ENCODE data around the gene AJUBA.
A peak's percentile ranks its signal among the peaks of the same experiment; 100 is the strongest.

The AJUBA gene

GRCh38 chr14:22995889-22996625 lies 13.7 kb upstream of the AJUBA start:
- H3K36me3 Mint-ChIP-seq = peaks cover 2% of the 10 kb centered on the region

DNA sequence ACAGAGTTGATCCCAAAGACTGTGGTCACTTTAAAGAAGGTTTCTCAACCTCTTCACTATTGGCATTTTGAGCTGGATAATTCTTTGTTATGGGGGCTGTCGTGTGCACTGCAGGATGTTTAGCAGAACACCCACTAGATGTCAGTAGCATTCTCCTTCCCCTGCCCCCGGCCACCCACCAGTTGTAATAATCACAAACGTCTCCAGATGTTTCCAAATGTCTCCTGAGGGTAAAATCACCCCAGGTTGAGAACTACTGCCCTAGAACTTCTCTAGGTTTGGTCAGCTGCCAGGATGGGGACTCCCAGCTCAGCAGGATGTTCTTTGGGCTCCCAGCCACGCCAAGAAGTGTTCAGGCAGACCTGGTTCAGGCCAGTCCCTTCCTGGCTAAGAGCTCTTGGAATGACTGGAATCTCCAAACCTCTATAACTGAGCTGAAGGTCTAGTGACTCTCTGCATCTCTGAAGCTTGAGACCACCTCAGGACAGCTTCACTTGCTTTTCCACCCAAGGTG lies 12.5 kb upstream of the AJUBA start:
- no peaks in the 10 kb centered on the region for H3K9me3 Mint-ChIP-seq (ENCODE audit: low read depth)
- no peaks in the 10 kb centered on the region for H3K4me1 Mint-ChIP-seq (ENCODE audit: low read depth)
- H3K27ac Mint-ChIP-seq = no peak overlapping the region
- H3K27me3 Mint-ChIP-seq = no peaks in the 10 kb centered on the region
- H3K4me3 Mint-ChIP-seq = no peak overlapping the region
- peaks cover 4% of the 10 kb centered on the region for H3K36me3 Mint-ChIP-seq

More at GRCh38 chr14:22995889-22996625, 13.7 kb upstream of the AJUBA start:
- no peaks in the 10 kb centered on the region for H3K9me3 Mint-ChIP-seq (ENCODE audit: low read depth)
- H3K4me1 Mint-ChIP-seq (ENCODE audit: low read depth) = no peaks in the 10 kb centered on the region
- H3K4me3 Mint-ChIP-seq = no peak overlapping the region
- no peaks in the 10 kb centered on the region for H3K27me3 Mint-ChIP-seq
- no peak overlapping the region for H3K27ac Mint-ChIP-seq

- no peaks in the 10 kb centered on the region for H3K4me1 Mint-ChIP-seq (ENCODE audit: low read depth)
- no peaks in the 10 kb centered on the region for H3K9me3 Mint-ChIP-seq (ENCODE audit: low read depth)
- H3K27ac Mint-ChIP-seq = no peak overlapping the region
- no peak overlapping the region for H3K4me3 Mint-ChIP-seq
- no peaks in the 10 kb centered on the region for H3K27me3 Mint-ChIP-seq
- peaks cover 4% of the 10 kb centered on the region for H3K36me3 Mint-ChIP-seq
Measured at GRCh38 chr14:22993517-22993916, 11.2 kb upstream of the AJUBA start.

- no peak overlapping the region for H3K27ac Mint-ChIP-seq
- H3K4me1 Mint-ChIP-seq (ENCODE audit: low read depth) = no peaks in the 10 kb centered on the region
- no peaks in the 10 kb centered on the region for H3K9me3 Mint-ChIP-seq (ENCODE audit: low read depth)
- no peak overlapping the region for H3K4me3 Mint-ChIP-seq
- H3K27me3 Mint-ChIP-seq = no peaks in the 10 kb centered on the region
- peaks cover 4% of the 10 kb centered on the region for H3K36me3 Mint-ChIP-seq
Measured at GRCh38 chr14:22991852-22992251, 9.5 kb upstream of the AJUBA start.

- Mint-ChIP-seq H3K27ac (no peak overlapping the region), H3K4me1 (ENCODE audit: low read depth) (no peaks in the 10 kb centered on the region), H3K36me3 (peaks cover 4% of the 10 kb centered on the region), H3K27me3 (no peaks in the 10 kb centered on the region), H3K9me3 (ENCODE audit: low read depth) (no peaks in the 10 kb centered on the region), H3K4me3 (no peak overlapping the region)
Measured at GRCh38 chr14:22987291-22987690, 4.9 kb upstream of the AJUBA start.

GRCh38 chr14:22986508-22987054 lies 4.2 kb upstream of the AJUBA start:
- Mint-ChIP-seq H3K4me1 (ENCODE audit: low read depth) (no peaks in the 10 kb centered on the region), H3K36me3 (peaks cover 4% of the 10 kb centered on the region), H3K27me3 (no peaks in the 10 kb centered on the region), H3K9me3 (ENCODE audit: low read depth) (no peaks in the 10 kb centered on the region), H3K4me3 (no peak overlapping the region), H3K27ac (no peak overlapping the region)

DNA sequence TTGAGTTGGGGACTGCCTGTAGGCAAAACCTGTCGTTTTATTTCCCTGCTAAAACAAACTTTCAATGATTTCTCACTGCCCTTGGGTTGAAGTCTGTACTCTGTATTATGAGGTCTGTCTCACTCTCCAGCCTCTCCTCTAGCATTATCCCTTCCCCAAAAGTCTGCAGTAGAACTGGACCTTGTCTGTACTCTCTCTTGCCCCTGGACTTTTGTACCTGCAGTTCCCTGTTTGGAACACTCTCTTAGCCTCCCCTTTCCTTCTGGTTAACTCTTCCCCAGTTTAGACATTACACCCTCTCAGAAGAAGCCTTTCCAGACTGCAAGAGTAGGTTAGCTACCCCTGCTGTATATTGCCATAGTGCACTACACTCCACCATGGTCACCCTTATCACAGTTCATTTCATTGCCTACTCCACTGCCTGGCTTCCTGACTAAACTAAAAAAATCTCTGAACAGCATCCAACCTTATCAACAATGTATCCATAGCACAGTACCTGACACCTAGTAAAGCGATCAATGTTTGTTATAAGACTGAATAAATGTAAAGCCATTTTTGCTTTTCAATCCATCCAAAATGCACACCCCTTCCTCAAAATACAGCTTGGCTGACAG lies 3.6 kb upstream of the AJUBA start:
- no peak overlapping the region for H3K4me3 Mint-ChIP-seq
- peaks cover 4% of the 10 kb centered on the region for H3K36me3 Mint-ChIP-seq
- H3K27ac Mint-ChIP-seq = no peak overlapping the region
- no peaks in the 10 kb centered on the region for H3K9me3 Mint-ChIP-seq (ENCODE audit: low read depth)
- H3K27me3 Mint-ChIP-seq = no peaks in the 10 kb centered on the region
- H3K4me1 Mint-ChIP-seq (ENCODE audit: low read depth) = no peaks in the 10 kb centered on the region

DNA sequence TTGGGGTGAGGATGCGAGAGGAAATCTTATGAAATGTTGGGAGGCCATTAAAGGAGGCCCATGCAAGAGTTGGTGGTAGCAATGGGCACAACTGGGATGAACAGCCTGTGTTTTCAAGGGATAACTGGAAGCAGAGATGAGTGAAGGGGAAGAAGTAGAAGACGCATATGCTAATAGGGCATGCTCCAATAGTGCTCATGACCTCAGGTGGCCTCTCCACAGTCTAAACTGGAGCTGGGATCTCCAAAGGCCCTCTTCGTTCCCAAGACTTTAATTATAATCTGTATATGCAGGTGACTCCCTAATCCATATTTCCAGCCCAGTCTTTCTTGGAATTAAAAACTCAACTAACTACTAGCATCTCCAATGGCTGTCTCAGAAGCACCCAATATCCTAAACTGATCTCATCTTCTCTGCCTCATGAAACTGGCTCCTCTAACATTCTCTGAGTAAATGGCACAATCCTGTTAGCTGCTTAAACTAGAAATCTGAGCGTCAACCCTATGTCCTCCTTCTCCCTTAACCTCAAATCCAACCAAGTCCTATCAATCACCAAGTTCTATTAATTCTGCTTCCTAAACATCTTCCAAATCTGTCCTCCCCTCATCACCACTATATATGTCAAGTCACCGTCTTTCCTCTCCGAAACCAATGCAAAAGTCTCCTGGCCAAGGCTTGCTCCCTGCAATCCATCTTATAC lies 2.8 kb upstream of the AJUBA start:
- Mint-ChIP-seq H3K4me1 (ENCODE audit: low read depth) (peaks cover 2% of the 10 kb centered on the region), H3K9me3 (ENCODE audit: low read depth) (no peaks in the 10 kb centered on the region), H3K27me3 (no peaks in the 10 kb centered on the region), H3K4me3 (no peak overlapping the region), H3K27ac (no peak overlapping the region), H3K36me3 (peaks cover 3% of the 10 kb centered on the region)

GRCh38 chr14:22981876-22982476 lies 375 bp downstream of the AJUBA start:
- Mint-ChIP-seq H3K27me3 (no peaks in the 10 kb centered on the region), H3K9me3 (ENCODE audit: low read depth) (no peaks in the 10 kb centered on the region), H3K4me1 (ENCODE audit: low read depth) (peaks cover 6% of the 10 kb centered on the region), H3K4me3 (peak overlapping the region; percentile 71), H3K36me3 (peaks cover 3% of the 10 kb centered on the region), H3K27ac (no peak overlapping the region)

DNA sequence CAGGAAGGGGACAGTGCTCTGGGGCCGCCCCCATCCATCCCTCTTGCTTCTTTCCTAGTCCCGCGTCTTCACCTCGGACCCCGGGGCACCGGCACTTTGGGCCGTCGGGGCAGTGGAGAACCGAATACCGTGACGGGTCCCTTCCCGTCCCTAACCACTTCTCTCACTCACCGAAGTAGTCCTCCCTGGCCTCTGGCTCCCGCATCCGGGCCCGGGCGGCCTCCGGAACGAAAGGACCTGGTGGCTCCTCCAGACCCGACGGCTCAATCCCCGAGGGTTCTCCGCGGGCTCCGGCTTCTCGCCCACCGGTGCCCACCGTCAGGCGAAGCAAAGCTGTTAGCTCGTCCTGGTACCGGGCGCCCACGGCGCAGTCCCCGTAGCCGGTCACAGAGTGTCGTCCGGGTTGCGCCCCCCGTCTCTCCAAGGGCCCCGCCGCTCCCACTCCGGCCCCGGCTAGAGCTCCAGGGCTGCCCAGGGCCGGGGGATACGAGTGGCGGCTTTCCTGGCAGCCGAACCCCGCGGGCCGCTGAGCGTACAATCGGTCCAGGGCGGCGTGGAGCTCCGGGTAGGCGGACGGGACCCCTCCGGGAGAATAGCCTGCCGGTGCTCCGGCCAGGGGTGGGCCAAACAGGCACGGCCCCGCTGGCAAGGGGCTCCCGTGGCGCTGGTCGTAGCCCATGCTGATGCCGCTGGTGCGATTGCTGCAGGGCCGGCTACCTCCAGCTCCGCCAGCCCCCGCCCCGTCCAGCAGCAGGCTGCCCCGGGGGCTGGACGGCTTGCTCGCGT lies 1.1 kb downstream of the AJUBA start:
- Mint-ChIP-seq H3K4me1 (ENCODE audit: low read depth) (peaks cover 6% of the 10 kb centered on the region), H3K9me3 (ENCODE audit: low read depth) (no peaks in the 10 kb centered on the region), H3K36me3 (peaks cover 3% of the 10 kb centered on the region), H3K4me3 (peak overlapping the region; percentile 64), H3K27me3 (no peaks in the 10 kb centered on the region), H3K27ac (no peak overlapping the region)

DNA sequence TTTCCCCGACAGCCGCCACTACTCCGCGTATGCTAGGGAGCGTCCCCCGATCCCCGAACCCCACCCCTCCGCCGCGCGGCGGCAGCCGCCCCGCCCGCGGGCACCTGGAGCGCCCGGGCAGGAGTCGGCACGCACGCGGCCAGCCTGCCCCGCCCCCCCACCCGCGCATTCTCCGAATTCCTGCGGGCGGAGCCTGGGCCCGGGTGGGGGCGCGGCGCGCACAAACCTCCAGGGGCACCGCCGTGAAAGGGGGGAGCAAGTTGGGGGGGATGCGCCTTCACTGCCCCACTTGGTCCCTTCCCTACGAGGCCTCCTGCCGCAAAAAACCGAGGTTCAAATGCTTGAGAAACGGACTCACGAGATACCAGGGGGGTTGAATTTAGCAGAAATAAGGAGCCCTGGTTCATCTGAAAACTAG lies 1.7 kb downstream of the AJUBA start:
- Mint-ChIP-seq H3K4me3 (peak overlapping the region; percentile 79), H3K9me3 (ENCODE audit: low read depth) (no peaks in the 10 kb centered on the region), H3K4me1 (ENCODE audit: low read depth) (peaks cover 6% of the 10 kb centered on the region), H3K36me3 (peaks cover 3% of the 10 kb centered on the region), H3K27me3 (no peaks in the 10 kb centered on the region), H3K27ac (no peak overlapping the region)

- H3K27ac Mint-ChIP-seq = peak overlapping the region; percentile 41
- no peaks in the 10 kb centered on the region for H3K27me3 Mint-ChIP-seq
- H3K9me3 Mint-ChIP-seq (ENCODE audit: low read depth) = no peaks in the 10 kb centered on the region
- no peaks in the 10 kb centered on the region for H3K36me3 Mint-ChIP-seq
- peaks cover 6% of the 10 kb centered on the region for H3K4me1 Mint-ChIP-seq (ENCODE audit: low read depth)
- peak overlapping the region; percentile 79 for H3K4me3 Mint-ChIP-seq
Measured at GRCh38 chr14:22979748-22980392, 2.5 kb downstream of the AJUBA start.

GRCh38 chr14:22978981-22979671 lies 3.2 kb downstream of the AJUBA start:
- Mint-ChIP-seq H3K4me1 (ENCODE audit: low read depth) (peaks cover 6% of the 10 kb centered on the region), H3K27me3 (no peaks in the 10 kb centered on the region), H3K9me3 (ENCODE audit: low read depth) (no peaks in the 10 kb centered on the region), H3K36me3 (no peaks in the 10 kb centered on the region), H3K27ac (no peak overlapping the region), H3K4me3 (no peak overlapping the region)
